ENCODE measurements around the gene ATXN7L1.

Gene ATXN7L1

GRCh38 chr7:105778956-105779355, 97.4 kb downstream of the ATXN7L1 start:
- DNase-seq (ENCODE audit: low read depth), result no peak

GRCh38 chr7:105776986-105777910, 99.2 kb downstream of the ATXN7L1 start:
- no peak for DNase-seq (ENCODE audit: low read depth)

GRCh38 chr7:105776068-105776790, 100.2 kb downstream of the ATXN7L1 start:
- DNase-seq (ENCODE audit: low read depth), result peak; percentile 95

- DNase-seq (ENCODE audit: low read depth), result no peak
Measured at GRCh38 chr7:105775580-105775979, 100.8 kb downstream of the ATXN7L1 start.

GRCh38 chr7:105773030-105773460, 103.4 kb downstream of the ATXN7L1 start:
- DNase-seq (ENCODE audit: low read depth), result no peak

GRCh38 chr7:105769901-105770628, 106.3 kb downstream of the ATXN7L1 start:
- DNase-seq (ENCODE audit: low read depth), result no peak

- no peak for DNase-seq (ENCODE audit: low read depth)
Measured at GRCh38 chr7:105768898-105769507, 107.4 kb downstream of the ATXN7L1 start.

- DNase-seq (ENCODE audit: low read depth), result no peak
Measured at GRCh38 chr7:105768117-105768516, 108.3 kb downstream of the ATXN7L1 start.

GRCh38 chr7:105766421-105767073, 109.9 kb downstream of the ATXN7L1 start:
- DNase-seq (ENCODE audit: low read depth), result no peak

GRCh38 chr7:105765846-105766245, 110.6 kb downstream of the ATXN7L1 start:
- no peak for DNase-seq (ENCODE audit: low read depth)

- no peak for DNase-seq (ENCODE audit: low read depth)
Measured at GRCh38 chr7:105764506-105764905, 111.9 kb downstream of the ATXN7L1 start.

- no peak for DNase-seq (ENCODE audit: low read depth)
Measured at GRCh38 chr7:105760551-105761447, 115.6 kb downstream of the ATXN7L1 start.

GRCh38 chr7:105759670-105760550, 116.5 kb downstream of the ATXN7L1 start:
- DNase-seq (ENCODE audit: low read depth), result peak; percentile 48

GRCh38 chr7:105756367-105756766, 120.0 kb downstream of the ATXN7L1 start:
- no peak for DNase-seq (ENCODE audit: low read depth)

- DNase-seq (ENCODE audit: low read depth), result no peak
Measured at GRCh38 chr7:105752671-105753275, 123.6 kb downstream of the ATXN7L1 start.

GRCh38 chr7:105751054-105751453, 125.3 kb downstream of the ATXN7L1 start:
- DNase-seq (ENCODE audit: low read depth), result no peak

GRCh38 chr7:105748701-105749100, 127.7 kb downstream of the ATXN7L1 start:
- DNase-seq (ENCODE audit: low read depth), result no peak

- no peak for DNase-seq (ENCODE audit: low read depth)
Measured at GRCh38 chr7:105745681-105746330, 130.6 kb downstream of the ATXN7L1 start.

Measured in fibroblast of the conjunctiva (primary cell).